Tibial artery (tissue), 4 donors: ENCODE measurements around the gene RNF44.

Source experiments
- DNase-seq, 2 donors: peaks; one replicate each; pipeline ENCODE4 v3.0.0-alpha.2; 2019
- H3K27ac ChIP-seq, 2 donors: fragments of 200-600 bp; sonication (generic) in 1 of 2; 1 replicate in 1 of 2; 2 replicates in 1 of 2; pipeline ENCODE4 v1.5.1; 2018 to 2019; ENCODE audit warnings: mild to moderate bottlenecking in 1 of 2
- H3K27me3 ChIP-seq, 2 donors: fragments of 200-600 bp; sonication (generic) in 1 of 2; one replicate each; pipeline versions ENCODE4 v1.5.1 to v1.6.0; 2016 to 2019
- H3K36me3 ChIP-seq, 3 donors: fragments of 200-600 bp; sonication (generic) in 2 of 3; one replicate each; pipeline ENCODE4 v1.5.1; 2016 to 2019; ENCODE audit warnings: mild to moderate bottlenecking in 2 of 3
- H3K4me1 ChIP-seq, 4 donors: fragments of 200-600 bp; sonication (generic) in 2 of 4; 1 replicate in 3 of 4; 2 replicates in 1 of 4; pipeline ENCODE4 v1.5.1; 2016 to 2019
- H3K4me3 ChIP-seq, 2 donors: fragments of 200-600 bp; sonication (generic) in 1 of 2; 1 replicate in 1 of 2; 2 replicates in 1 of 2; pipeline ENCODE4 v1.5.1; 2018 to 2019; ENCODE audit warnings: mild to moderate bottlenecking in 2 of 2
- H3K9me3 ChIP-seq, 3 donors: fragments of 200-600 bp; sonication (generic) in 1 of 3; one replicate each; pipeline ENCODE4 v1.5.1; 2016 to 2019
- intact Hi-C: fragments of 100-400 bp; cut with DNase I; formaldehyde crosslinking; loops from one replicate; pipeline ENCODE4 v1.15.0; 2023; ENCODE audit warnings: low total_unique reads
- TF ChIP-seq, protein P1 (sequence below), 2 experiments: fragments of 200-600 bp in 1 of 2; fragments of 450-650 bp in 1 of 2; IDR thresholded peaks; one replicate each; pipeline ENCODE4 v1.5.1; 2017 to 2019; ENCODE audit warnings: antibody characterized with exemption in 2 of 2, mild to moderate bottlenecking in 1 of 2, moderate library complexity in 1 of 2

RNF44 gene

GRCh38 chr5:176508603-176509002 lies 28.6 kb downstream of the RNF44 start:
- intact Hi-C loops, result no loop called here
- H3K36me3 ChIP-seq, result peaks cover 36 to 66% (median 39%) of the 10 kb centered on the region in 3 donors
- DNase-seq, result no peak

GRCh38 chr5:176507911-176508310 lies 29.3 kb downstream of the RNF44 start:
- H3K9me3 ChIP-seq, result no peaks in the 10 kb centered on the region
- no peak for DNase-seq
- H3K36me3 ChIP-seq, result peaks cover 40 to 72% (median 43%) of the 10 kb centered on the region in 3 donors
- no peaks in the 10 kb centered on the region for H3K27me3 ChIP-seq
- H3K4me1 ChIP-seq, result no peaks in the 10 kb centered on the region
- no peak overlapping the region for H3K27ac ChIP-seq
- no peak overlapping the region for H3K4me3 ChIP-seq
- intact Hi-C loops, result no loop called here
- TF ChIP-seq, protein P1, sequence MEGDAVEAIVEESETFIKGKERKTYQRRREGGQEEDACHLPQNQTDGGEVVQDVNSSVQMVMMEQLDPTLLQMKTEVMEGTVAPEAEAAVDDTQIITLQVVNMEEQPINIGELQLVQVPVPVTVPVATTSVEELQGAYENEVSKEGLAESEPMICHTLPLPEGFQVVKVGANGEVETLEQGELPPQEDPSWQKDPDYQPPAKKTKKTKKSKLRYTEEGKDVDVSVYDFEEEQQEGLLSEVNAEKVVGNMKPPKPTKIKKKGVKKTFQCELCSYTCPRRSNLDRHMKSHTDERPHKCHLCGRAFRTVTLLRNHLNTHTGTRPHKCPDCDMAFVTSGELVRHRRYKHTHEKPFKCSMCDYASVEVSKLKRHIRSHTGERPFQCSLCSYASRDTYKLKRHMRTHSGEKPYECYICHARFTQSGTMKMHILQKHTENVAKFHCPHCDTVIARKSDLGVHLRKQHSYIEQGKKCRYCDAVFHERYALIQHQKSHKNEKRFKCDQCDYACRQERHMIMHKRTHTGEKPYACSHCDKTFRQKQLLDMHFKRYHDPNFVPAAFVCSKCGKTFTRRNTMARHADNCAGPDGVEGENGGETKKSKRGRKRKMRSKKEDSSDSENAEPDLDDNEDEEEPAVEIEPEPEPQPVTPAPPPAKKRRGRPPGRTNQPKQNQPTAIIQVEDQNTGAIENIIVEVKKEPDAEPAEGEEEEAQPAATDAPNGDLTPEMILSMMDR (IDR thresholded peaks at IDR 0.05), result no peak

More at GRCh38 chr5:176508603-176509002, 28.6 kb downstream of the RNF44 start:
- Histone ChIP-seq H3K4me3 (no peak overlapping the region), H3K9me3 (no peaks in the 10 kb centered on the region), H3K27me3 (no peaks in the 10 kb centered on the region), H3K27ac (no peak overlapping the region), H3K4me1 (no peaks in the 10 kb centered on the region)
- TF ChIP-seq, protein P1 (IDR thresholded peaks at IDR 0.05), result no peak

DNA sequence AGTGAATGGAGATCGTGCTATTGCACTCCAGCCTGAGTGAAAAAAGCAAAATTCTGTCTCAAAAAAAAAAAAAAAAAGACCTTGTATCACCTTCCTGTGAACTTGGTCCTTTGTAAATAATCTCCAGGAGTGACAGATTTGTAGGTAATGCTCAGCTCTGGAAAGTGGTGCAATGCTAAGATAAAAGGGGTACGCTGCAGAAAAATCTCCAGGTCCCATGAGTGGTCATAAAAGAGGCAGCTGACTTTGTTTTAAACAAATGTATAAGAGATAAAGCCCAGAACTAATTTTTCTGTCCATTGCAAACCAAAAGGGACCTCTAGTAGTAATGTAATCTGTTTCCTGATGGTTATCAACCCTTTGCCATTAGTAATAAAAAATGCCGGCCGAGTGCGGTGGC lies 33.7 kb downstream of the RNF44 start:
- Histone ChIP-seq H3K4me1 (no peaks in the 10 kb centered on the region), H3K9me3 (no peaks in the 10 kb centered on the region), H3K36me3 (peaks cover 73 to 100% (median 79%) of the 10 kb centered on the region in 3 donors), H3K27me3 (no peaks in the 10 kb centered on the region), H3K27ac (no peak overlapping the region), H3K4me3 (no peak overlapping the region)
- TF ChIP-seq, protein P1 (IDR thresholded peaks at IDR 0.05), result no peak
- intact Hi-C loops, result no loop called here
- no peak for DNase-seq

DNA sequence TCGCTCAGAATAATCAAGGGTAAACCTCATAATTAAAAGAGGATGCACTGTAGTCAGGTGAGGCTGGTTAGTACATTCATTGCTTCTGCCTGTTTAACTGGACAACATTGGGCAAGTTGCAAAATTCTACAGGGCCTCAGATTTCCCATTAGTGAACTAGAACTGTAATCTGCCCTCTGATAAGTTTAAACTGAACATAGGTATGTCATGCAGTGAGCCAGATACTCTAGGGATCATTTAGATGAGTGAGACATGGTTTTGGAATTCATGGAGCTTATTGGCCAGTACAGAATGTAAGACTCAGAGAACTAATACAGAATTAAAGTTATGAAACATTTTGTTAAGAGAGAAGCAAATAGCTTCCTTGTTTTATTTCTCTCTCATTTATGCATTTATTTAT lies 35.9 kb downstream of the RNF44 start:
- no peaks in the 10 kb centered on the region for H3K27me3 ChIP-seq

DNA sequence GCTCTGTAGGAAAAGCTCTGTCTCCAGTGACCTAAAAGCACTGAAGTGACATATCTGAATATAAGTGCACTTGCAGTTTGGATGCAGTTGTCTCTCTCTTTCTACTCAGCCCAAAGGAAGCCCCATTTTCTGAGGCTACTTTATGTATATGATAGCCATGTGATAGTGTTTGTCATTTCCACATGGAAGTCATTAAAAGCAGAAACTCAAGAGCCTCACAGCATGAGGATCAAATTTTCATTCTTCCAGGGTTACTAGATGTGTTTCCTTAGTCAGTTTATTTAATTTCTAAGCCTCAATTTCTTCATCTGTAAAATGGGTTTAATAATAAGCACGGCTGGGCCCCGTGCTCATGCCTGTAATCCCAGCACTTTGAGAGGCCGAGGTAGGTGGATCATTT lies 36.7 kb downstream of the RNF44 start:
- Histone ChIP-seq H3K27me3 (no peaks in the 10 kb centered on the region), H3K4me1 (no peaks in the 10 kb centered on the region), H3K36me3 (peaks cover 78 to 97% (median 81%) of the 10 kb centered on the region in 3 donors), H3K4me3 (no peak overlapping the region), H3K27ac (no peak overlapping the region), H3K9me3 (no peaks in the 10 kb centered on the region)
- DNase-seq, result no peak
- TF ChIP-seq, protein P1 (IDR thresholded peaks at IDR 0.05), result no peak
- intact Hi-C loops, result no loop called here

More for the DNA sequence above, 35.9 kb downstream of the RNF44 start:
- no peaks in the 10 kb centered on the region for H3K9me3 ChIP-seq
- no peaks in the 10 kb centered on the region for H3K4me1 ChIP-seq
- H3K36me3 ChIP-seq, result peaks cover 74 to 97% (median 78%) of the 10 kb centered on the region in 3 donors
- TF ChIP-seq, protein P1 (IDR thresholded peaks at IDR 0.05), result no peak
- H3K4me3 ChIP-seq, result no peak overlapping the region
- H3K27ac ChIP-seq, result no peak overlapping the region
- intact Hi-C loops, result no loop called here
- no peak for DNase-seq

- peaks cover 88 to 97% (median 91%) of the 10 kb centered on the region in 3 donors for H3K36me3 ChIP-seq
- H3K4me1 ChIP-seq, result no peaks in the 10 kb centered on the region
- DNase-seq, result no peak
- TF ChIP-seq, protein P1 (IDR thresholded peaks at IDR 0.05), result no peak
- intact Hi-C loops, result no loop called here
- no peaks in the 10 kb centered on the region for H3K27me3 ChIP-seq
- H3K9me3 ChIP-seq, result no peaks in the 10 kb centered on the region
- H3K4me3 ChIP-seq, result no peak overlapping the region
- no peak overlapping the region for H3K27ac ChIP-seq
Observed at GRCh38 chr5:176499273-176499672, 37.9 kb downstream of the RNF44 start.
